GM23248 (cell line): Measurements from ENCODE around the gene EBLN2. TPM values are rescaled to one million over a fixed set of nuclear protein-coding genes. Genes with fewer than 3 reads are reported as not detected.
A peak's percentile ranks its signal among the peaks of the same experiment; 100 is the strongest.

Source experiments
- DNase-seq: peaks from one replicate; pipeline ENCODE4 v3.0.0-alpha.2; 2015
- H2AFZ ChIP-seq: fragments of 200-600 bp; sonication (generic); 2 replicates; pipeline ENCODE4 v1.6.1; 2016; ENCODE audit warnings: antibody characterized with exemption
- H3F3A ChIP-seq: fragments of 200-600 bp; sonication (generic); 2 replicates; pipeline ENCODE4 v1.6.1; 2016; ENCODE audit warnings: mild to moderate bottlenecking, antibody characterized with exemption, mixed run types; ENCODE audit not compliant: insufficient read depth
- H3K27ac ChIP-seq: fragments of 200-600 bp; sonication (generic); 2 replicates; pipeline ENCODE4 v1.5.1; 2016; ENCODE audit warnings: mild to moderate bottlenecking
- H3K27me3 ChIP-seq: fragments of 200-600 bp; sonication (generic); replicated peaks from 2 replicates; pipeline ENCODE4 v1.6.1; 2016; ENCODE audit warnings: mild to moderate bottlenecking; ENCODE audit not compliant: insufficient read depth
- H3K36me3 ChIP-seq: fragments of 200-600 bp; sonication (generic); 2 replicates; pipeline ENCODE4 v1.6.1; 2016; ENCODE audit warnings: low read depth, mild to moderate bottlenecking
- H3K4me1 ChIP-seq: fragments of 200-600 bp; sonication (generic); 2 replicates; pipeline ENCODE4 v1.6.1; 2016; ENCODE audit warnings: mild to moderate bottlenecking; ENCODE audit not compliant: insufficient read depth
- H3K4me2 ChIP-seq: fragments of 200-600 bp; sonication (generic); one replicate; pipeline ENCODE4 v1.6.1; 2016; ENCODE audit warnings: mild to moderate bottlenecking; ENCODE audit not compliant: unreplicated experiment
- H3K4me3 ChIP-seq: fragments of 200-600 bp; sonication (generic); 2 replicates; pipeline ENCODE4 v1.5.1; 2016; ENCODE audit warnings: mild to moderate bottlenecking
- H3K79me2 ChIP-seq: fragments of 200-600 bp; sonication (generic); 2 replicates; pipeline ENCODE4 v1.6.1; 2016; ENCODE audit warnings: mild to moderate bottlenecking; ENCODE audit not compliant: insufficient read depth
- H3K9ac ChIP-seq: fragments of 200-600 bp; sonication (generic); 2 replicates; pipeline ENCODE4 v1.6.1; 2016; ENCODE audit warnings: mild to moderate bottlenecking
- H3K9me2 ChIP-seq: fragments of 200-600 bp; sonication (generic); 2 replicates; pipeline ENCODE4 v1.6.1; 2016; ENCODE audit warnings: mixed run types, mild to moderate bottlenecking, moderate library complexity; ENCODE audit not compliant: insufficient read depth
- H3K9me3 ChIP-seq: fragments of 200-600 bp; sonication (generic); one replicate; pipeline ENCODE4 v1.6.1; 2017; ENCODE audit warnings: low read depth
- H4K20me1 ChIP-seq: fragments of 200-600 bp; sonication (generic); 2 replicates; pipeline ENCODE4 v1.6.0; 2016; ENCODE audit not compliant: insufficient read depth
- EZH2 ChIP-seq: fragments of 200-600 bp; sonication (generic); IDR thresholded peaks from 2 replicates; pipeline ENCODE4 v1.6.1; 2018; ENCODE audit warnings: antibody characterized with exemption, mild to moderate bottlenecking; ENCODE audit not compliant: insufficient read depth, poor library complexity, severe bottlenecking
- EZH2phosphoT487 ChIP-seq: fragments of 200-600 bp; sonication (generic); IDR thresholded peaks from 2 replicates; pipeline ENCODE4 v1.6.1; 2018; ENCODE audit warnings: antibody characterized with exemption, moderate library complexity, mild to moderate bottlenecking, low read depth; ENCODE audit not compliant: insufficient read depth
- WGBS, 2 experiments: methylation state at CpG; one replicate each; pipeline ENCODE4 v1.1.6; 2015 to 2017; ENCODE audit warnings: low lambda C conversion rate in 2 of 2, low coverage in 1 of 2; ENCODE audit errors: missing lambda C conversion rate in 2 of 2; 5-methylcytosine and 5-hydroxymethylcytosine counted together
- in situ Hi-C: fragments of 300-500 bp; cut with MboI; formaldehyde crosslinking; loops from 2 replicates; pipeline ENCODE4 v1.15.0; 2020
- polyA plus RNA-seq: library from polyadenylated mRNA; unstranded; fragments of >200 nt; fragmentation: Nextera tagmentation; extraction: Ambion mirVana; gene quantifications from 2 replicates; pipeline ENCODE4 v1.2.1, GENCODE V29; 2016
- total RNA-seq: library from RNA; depleted of rRNA; stranded (reverse); fragments of >200 nt; shearing (Covaris generic); gene quantifications from 2 replicates; pipeline ENCODE4 v1.2.3, GENCODE V29; 2014

EBLN2 gene
- total and polyA plus RNA-seq, 2 experiments from 2014 or later = 1.6 to 1.7 TPM

GRCh38 chr3:73069775-73070444, 8.5 kb downstream of the EBLN2 start:
- H2AFZ ChIP-seq = no peak overlapping the region
- peak overlapping the region; percentile 64 for H3K27ac ChIP-seq
- peaks cover 19% of the 10 kb centered on the region for H3K36me3 ChIP-seq
- no peak overlapping the region for H3K4me3 ChIP-seq
- no peaks in the 10 kb centered on the region for H3K9me3 ChIP-seq
- DNase-seq = no peak
- H3K79me2 ChIP-seq = peaks cover 29% of the 10 kb centered on the region
- in situ Hi-C loops = no loop called here
- no peaks in the 10 kb centered on the region for H3K9me2 ChIP-seq
- no peak overlapping the region for H3K4me2 ChIP-seq
- no peak for TF ChIP-seq EZH2
- TF ChIP-seq EZH2phosphoT487 = no peak
- H3K4me1 ChIP-seq = peaks cover 65% of the 10 kb centered on the region
- 92 to 93% methylated on average over 14 of the region's 14 CpGs for WGBS, 2 experiments
- H3K9ac ChIP-seq = no peak overlapping the region
- no peaks in the 10 kb centered on the region for H4K20me1 ChIP-seq
- peaks cover 50% of the 10 kb centered on the region for H3F3A ChIP-seq
- no peaks in the 10 kb centered on the region for H3K27me3 ChIP-seq

GRCh38 chr3:73070675-73071575, 9.5 kb downstream of the EBLN2 start:
- Histone ChIP-seq H3K27me3 (no peaks in the 10 kb centered on the region), H4K20me1 (no peaks in the 10 kb centered on the region), H3K4me2 (peak overlapping the region; percentile 49), H3K9ac (peak overlapping the region; percentile 21; the same call in 1 of the 2 replicates), H3F3A (peaks cover 47% of the 10 kb centered on the region), H3K79me2 (peaks cover 21% of the 10 kb centered on the region; the same call in 1 of the 2 replicates), H3K4me3 (peak overlapping the region; percentile 11), H3K4me1 (peaks cover 59% of the 10 kb centered on the region), H3K36me3 (peaks cover 13% of the 10 kb centered on the region), H3K27ac (peak overlapping the region; percentile 64), H2AFZ (no peak overlapping the region), H3K9me3 (no peaks in the 10 kb centered on the region), H3K9me2 (no peaks in the 10 kb centered on the region)
- WGBS, 2 experiments = 57 to 59% methylated on average over 6 of the region's 6 CpGs
- peak; percentile 78; the same call in 1 of the 2 replicates for TF ChIP-seq EZH2phosphoT487
- no peak for TF ChIP-seq EZH2
- in situ Hi-C loops = no loop called here
- peak; percentile 84 for DNase-seq

GRCh38 chr3:73071952-73072351, 10.5 kb downstream of the EBLN2 start:
- peak overlapping the region; percentile 64 for H3K27ac ChIP-seq
- in situ Hi-C loops = no loop called here

GRCh38 chr3:73072634-73073033, 11.2 kb downstream of the EBLN2 start:
- H3K79me2 ChIP-seq = peaks cover 9% of the 10 kb centered on the region; the same call in 1 of the 2 replicates
- H3K4me2 ChIP-seq = no peak overlapping the region
- H3K9me3 ChIP-seq = no peaks in the 10 kb centered on the region
- in situ Hi-C loops = no loop called here
- TF ChIP-seq EZH2phosphoT487 (no peak), EZH2 (no peak)
- DNase-seq = no peak
- no peak overlapping the region for H2AFZ ChIP-seq
- H3F3A ChIP-seq = peaks cover 33% of the 10 kb centered on the region
- H3K36me3 ChIP-seq = peaks cover 5% of the 10 kb centered on the region; the same call in 1 of the 2 replicates
- H3K4me3 ChIP-seq = no peak overlapping the region
- peaks cover 44% of the 10 kb centered on the region for H3K4me1 ChIP-seq
- no peaks in the 10 kb centered on the region for H4K20me1 ChIP-seq
- no peaks in the 10 kb centered on the region for H3K27me3 ChIP-seq
- no peak overlapping the region for H3K9ac ChIP-seq
- no peaks in the 10 kb centered on the region for H3K9me2 ChIP-seq
- H3K27ac ChIP-seq = no peak overlapping the region
- WGBS, 2 experiments = 20 to 42% methylated on average over 1 of the region's 1 CpG

More at GRCh38 chr3:73071952-73072351, 10.5 kb downstream of the EBLN2 start:
- Histone ChIP-seq H3K36me3 (peaks cover 12% of the 10 kb centered on the region), H3K27me3 (no peaks in the 10 kb centered on the region), H2AFZ (no peak overlapping the region), H3K9me2 (no peaks in the 10 kb centered on the region), H3K4me3 (peak overlapping the region; percentile 11; the same call in 1 of the 2 replicates), H4K20me1 (no peaks in the 10 kb centered on the region), H3F3A (peaks cover 39% of the 10 kb centered on the region), H3K4me2 (peak overlapping the region; percentile 49), H3K9ac (peak overlapping the region; percentile 21; the same call in 1 of the 2 replicates), H3K79me2 (peaks cover 16% of the 10 kb centered on the region; the same call in 1 of the 2 replicates), H3K9me3 (no peaks in the 10 kb centered on the region), H3K4me1 (peaks cover 51% of the 10 kb centered on the region)
- DNase-seq = no peak
- 95 to 100% methylated on average over 1 of the region's 1 CpG for WGBS, 2 experiments
- TF ChIP-seq EZH2phosphoT487 (no peak), EZH2 (no peak)
